Left lung (tissue), 10 donors: Measurements from ENCODE around the gene PTPRU. TPM values are rescaled to one million over a fixed set of nuclear protein-coding genes. Genes with fewer than 3 reads are reported as not detected.
A peak's percentile ranks its signal among the peaks of the same experiment; 100 is the strongest.

ENCODE experiments used
- ATAC-seq: fragments of 200-7000 bp; cut with Tn5 transposase; one replicate; pipeline ENCODE4 v1.9.1; 2020; ENCODE audit warnings: moderate library complexity
- DNase-seq, 4 donors: peaks; one replicate each; pipeline ENCODE4 v3.0.0-alpha.2; 2013 to 2020
- H3K27ac ChIP-seq, 2 donors: fragments of 200-600 bp; sonication (generic) in 1 of 2; one replicate each; pipeline versions ENCODE4 v1.5.0 to v1.8.0; 2020 to 2021
- H3K27me3 ChIP-seq, 2 donors: fragments of 200-600 bp; sonication (generic) in 1 of 2; one replicate each; pipeline versions ENCODE4 v1.5.0 to v1.8.0; 2020 to 2021
- H3K36me3 ChIP-seq, 2 donors: fragments of 200-600 bp; sonication (generic) in 1 of 2; one replicate each; pipeline versions ENCODE4 v1.5.0 to v1.8.0; 2020 to 2021
- H3K4me1 ChIP-seq, 2 donors: fragments of 200-600 bp; one replicate each; pipeline ENCODE4 v1.8.0; 2021
- H3K4me3 ChIP-seq, 2 donors: fragments of 200-600 bp; sonication (generic) in 1 of 2; one replicate each; pipeline versions ENCODE4 v1.5.0 to v1.8.0; 2020 to 2021; ENCODE audit warnings: mild to moderate bottlenecking in 1 of 2
- H3K9me3 ChIP-seq, 2 donors: fragments of 200-600 bp; sonication (generic) in 1 of 2; one replicate each; pipeline versions ENCODE4 v1.5.0 to v1.8.0; 2020 to 2021
- CTCF ChIP-seq, 2 donors: fragments of 200-600 bp; sonication (generic) in 1 of 2; IDR thresholded peaks; one replicate each; pipeline versions ENCODE4 v1.5.0 to v1.8.0; 2021; ENCODE audit warnings: antibody characterized with exemption in 2 of 2
- intact Hi-C, 2 donors: fragments of 100-400 bp; cut with DNase I; formaldehyde crosslinking; loops; one replicate each; pipeline versions ENCODE4 v1.11.2 to v1.14.2; 2022
- polyA plus RNA-seq, 6 donors: library from polyadenylated mRNA; unstranded; fragments of 120-200 nt; gene quantifications; one replicate each; pipeline ENCODE4 v1.2.1, GENCODE V29; 2013; ENCODE audit not compliant: insufficient read length in 6 of 6
- total RNA-seq, 2 donors: library from RNA; stranded (reverse); fragmentation: NEBNext Ultra II Directional; extraction: Animal tissue kit (Norgen Biotek cat#: 25700); gene quantifications; one replicate each; pipeline ENCODE4 v1.2.1, GENCODE V29; 2021
- donor health status: DM: no; HTN: yes; CAD: no.
- donor health status: DM: no; HTN: no; CAD: no.

Gene PTPRU
- total and polyA plus RNA-seq, 8 donors, result 15.5 to 45.4 (median 18.8) TPM

DNA sequence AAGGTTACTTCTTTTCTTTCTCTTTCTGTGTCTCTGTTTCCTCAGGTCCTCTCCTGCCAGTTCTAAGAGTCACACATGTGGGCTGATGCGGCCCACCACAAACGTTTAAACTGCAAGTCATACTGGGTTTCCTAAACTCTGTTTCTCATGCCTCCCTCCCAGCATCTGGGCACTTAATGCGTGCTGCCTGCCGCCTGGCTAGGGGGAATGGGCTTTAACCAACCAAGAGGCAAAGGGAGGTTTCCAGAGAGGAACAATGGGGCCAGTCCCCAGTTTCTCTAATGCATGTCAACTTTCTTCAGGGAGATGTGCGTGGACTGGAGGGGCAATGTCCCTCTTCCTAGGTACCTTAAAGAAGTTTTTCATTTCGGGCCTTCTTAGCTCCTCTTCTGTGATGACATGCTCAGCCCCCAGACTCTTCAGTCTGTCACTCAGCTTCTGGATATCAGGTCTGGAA lies 34.7 kb upstream of the PTPRU start:
- ATAC-seq, result no peak
- Histone ChIP-seq H3K36me3 (peaks cover 0 to 48% of the 10 kb centered on the region in 2 donors), H3K27me3 (no peaks in the 10 kb centered on the region), H3K4me3 (no peak overlapping the region), H3K27ac (peak overlapping the region; percentile 71 to 87), H3K4me1 (peaks cover 0 to 17% of the 10 kb centered on the region in 2 donors), H3K9me3 (no peaks in the 10 kb centered on the region)
- TF ChIP-seq CTCF (IDR thresholded peaks at IDR 0.05), result no peak
- intact Hi-C loops, result loop anchor here in 1 of 2 donors (10.0 kb wide), 1 partner anchor 317 kb away; no protein-coding TSS in a partner anchor
- DNase-seq, result no peak

DNA sequence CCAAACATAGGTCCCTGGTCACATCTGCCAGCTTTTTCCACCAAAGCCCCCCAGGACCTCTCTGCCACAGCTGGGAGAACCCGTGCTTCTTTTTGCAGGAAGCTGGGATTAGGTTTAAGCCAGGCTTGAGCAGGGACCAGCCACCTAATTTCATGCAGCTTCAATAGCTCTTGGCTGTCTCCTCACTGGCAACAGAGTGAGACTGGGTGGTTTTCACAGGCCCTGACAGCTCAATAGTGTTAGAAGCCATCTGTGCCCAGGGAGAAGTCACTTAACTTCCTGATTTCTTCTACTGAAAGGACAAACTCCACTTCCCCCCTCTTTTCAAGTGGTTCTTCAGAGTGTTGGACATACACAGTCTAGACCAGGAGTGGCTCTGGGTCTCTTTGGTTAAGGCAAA lies 34.3 kb upstream of the PTPRU start:
- Histone ChIP-seq H3K27ac (peak overlapping the region; percentile 71 to 87), H3K9me3 (no peaks in the 10 kb centered on the region), H3K36me3 (peaks cover 0 to 51% of the 10 kb centered on the region in 2 donors), H3K4me3 (no peak overlapping the region), H3K27me3 (no peaks in the 10 kb centered on the region), H3K4me1 (peaks cover 0 to 17% of the 10 kb centered on the region in 2 donors)
- DNase-seq (peak in 2 of 4 donors; percentile 32 to 57), ATAC-seq (peak; percentile 68)
- TF ChIP-seq CTCF (IDR thresholded peaks at IDR 0.05), result no peak
- intact Hi-C loops, result loop anchor here in 1 of 2 donors (10.0 kb wide), 1 partner anchor 317 kb away; no protein-coding TSS in a partner anchor

DNA sequence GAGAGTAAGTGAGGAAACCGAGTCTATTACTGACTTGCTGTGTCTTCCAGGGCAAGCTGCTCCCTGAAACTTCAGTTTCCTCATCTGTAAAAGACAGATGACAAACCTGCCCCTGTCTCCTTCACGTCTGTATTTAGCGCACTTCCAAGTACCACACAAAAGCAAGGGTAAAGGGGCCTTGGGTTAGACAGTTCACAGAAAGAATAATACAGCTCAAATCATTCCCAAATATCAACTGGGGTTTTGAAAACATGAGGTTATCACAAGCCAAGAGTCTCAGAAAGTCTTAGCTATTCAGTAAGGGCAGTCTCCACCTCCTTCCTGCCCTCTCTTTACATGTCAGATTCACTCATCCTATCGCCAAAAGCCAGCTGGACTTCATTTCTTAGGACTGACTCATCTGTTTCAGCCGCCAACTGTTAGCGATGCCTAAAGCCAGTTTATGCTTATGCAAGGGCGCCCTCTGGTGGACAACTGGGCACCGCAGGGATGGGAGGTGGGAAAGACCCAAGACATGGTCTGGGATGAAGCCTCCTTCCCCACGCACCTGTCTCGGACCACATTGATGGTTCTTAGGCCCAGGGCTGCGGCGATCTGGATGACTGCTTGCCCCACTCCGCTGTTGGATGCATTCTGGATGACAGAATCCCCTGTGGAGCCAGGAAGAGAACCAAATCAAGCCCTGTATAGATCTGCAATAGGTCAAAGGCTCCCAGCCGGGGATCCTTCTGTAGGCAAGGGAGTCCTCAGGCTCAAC lies 33.6 kb upstream of the PTPRU start:
- H3K27ac ChIP-seq, result peak overlapping the region; percentile 71 to 87
- ATAC-seq, result peak; percentile 94
- intact Hi-C loops, result loop anchor here in 1 of 2 donors (10.0 kb wide), 1 partner anchor 318 kb away; no protein-coding TSS in a partner anchor
- H3K27me3 ChIP-seq, result no peaks in the 10 kb centered on the region
- DNase-seq, result peak; percentile 93 to 98 (median 95)
- peak; percentile 91 to 99 for TF ChIP-seq CTCF (IDR thresholded peaks at IDR 0.05)
- peaks cover 0 to 51% of the 10 kb centered on the region in 2 donors for H3K36me3 ChIP-seq
- H3K4me1 ChIP-seq, result peaks cover 0 to 17% of the 10 kb centered on the region in 2 donors
- no peaks in the 10 kb centered on the region for H3K9me3 ChIP-seq
- no peak overlapping the region for H3K4me3 ChIP-seq

GRCh38 chr1:29208442-29208841 lies 27.9 kb upstream of the PTPRU start:
- ATAC-seq, result no peak
- Histone ChIP-seq H3K4me3 (no peak overlapping the region), H3K27me3 (no peaks in the 10 kb centered on the region), H3K36me3 (peaks cover 0 to 53% of the 10 kb centered on the region in 2 donors), H3K4me1 (no peaks in the 10 kb centered on the region), H3K27ac (no peak overlapping the region), H3K9me3 (no peaks in the 10 kb centered on the region)
- DNase-seq, result no peak
- intact Hi-C loops, result loop anchor here in 1 of 2 donors (10.0 kb wide), 1 partner anchor 324 kb away; no protein-coding TSS in a partner anchor
- TF ChIP-seq CTCF (IDR thresholded peaks at IDR 0.05), result no peak

DNA sequence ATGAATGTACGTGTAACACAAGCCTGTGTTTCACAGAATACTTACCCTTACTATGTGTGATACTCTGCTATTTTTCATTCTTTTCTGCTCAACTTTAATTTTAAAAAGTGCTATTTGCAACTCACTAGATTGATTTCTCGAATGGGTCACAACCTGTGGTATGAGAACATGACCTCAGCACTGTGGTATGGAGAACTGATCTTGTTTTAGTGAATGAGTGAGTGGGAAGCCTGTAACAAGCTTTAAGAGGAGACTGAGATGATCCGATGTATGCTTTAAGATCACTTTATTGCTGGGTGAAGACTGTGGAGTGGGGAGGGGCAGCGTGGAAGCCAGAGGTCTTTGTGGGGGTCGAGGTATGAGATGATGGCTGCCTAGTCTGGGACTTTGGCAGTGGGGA lies 27.1 kb upstream of the PTPRU start:
- Histone ChIP-seq H3K36me3 (peaks cover 0 to 54% of the 10 kb centered on the region in 2 donors), H3K4me3 (no peak overlapping the region), H3K27ac (no peak overlapping the region), H3K27me3 (no peaks in the 10 kb centered on the region), H3K9me3 (no peaks in the 10 kb centered on the region), H3K4me1 (no peaks in the 10 kb centered on the region)
- intact Hi-C loops, result loop anchor here in 1 of 2 donors (10.0 kb wide), 1 partner anchor 324 kb away; no protein-coding TSS in a partner anchor
- TF ChIP-seq CTCF (IDR thresholded peaks at IDR 0.05), result no peak
- ATAC-seq, result peak; percentile 13
- DNase-seq, result no peak
